Stimulated activated CD4-positive, alpha-beta T cell treated with anti-CD3 and anti-CD28 coated beads, Interleukin-12 subunit alpha, Interleukin-12 subunit beta, amount 100 ng/mL, for 48 hours (primary cell): ENCODE measurements around the gene MYOD1.

Source experiments
- DNase-seq, 3 donors: peaks; one replicate each; pipeline ENCODE4 v3.0.0-alpha.2; 2020; ENCODE audit warnings: low read depth in 2 of 3, low spot score in 1 of 3

Gene MYOD1

GRCh38 chr11:17700991-17701390 is 18.4 kb upstream of the MYOD1 start:
- no peak for DNase-seq

GRCh38 chr11:17702876-17703275 is 16.5 kb upstream of the MYOD1 start:
- DNase-seq = no peak

- DNase-seq = no peak
These were observed 15.4 kb upstream of the MYOD1 start for GRCh38 chr11:17703951-17704350.

GRCh38 chr11:17707830-17708229 is 11.5 kb upstream of the MYOD1 start:
- no peak for DNase-seq

GRCh38 chr11:17711836-17712235 is 7.5 kb upstream of the MYOD1 start:
- DNase-seq = no peak

- DNase-seq = no peak
These were observed 5.5 kb upstream of the MYOD1 start for GRCh38 chr11:17713851-17714250.

- DNase-seq = no peak
These were observed 5.0 kb upstream of the MYOD1 start for GRCh38 chr11:17714356-17714854.

- DNase-seq = no peak
These were observed 4.5 kb upstream of the MYOD1 start for GRCh38 chr11:17714870-17715269.

GRCh38 chr11:17716807-17717206 is 2.6 kb upstream of the MYOD1 start:
- no peak for DNase-seq

- DNase-seq = no peak
These were observed 1.4 kb upstream of the MYOD1 start for GRCh38 chr11:17718015-17718414.

- no peak for DNase-seq
These were observed 835 bp upstream of the MYOD1 start for GRCh38 chr11:17718510-17718962.

- no peak for DNase-seq
These were observed 796 bp downstream of the MYOD1 start for GRCh38 chr11:17719938-17720795.

- DNase-seq = no peak
These were observed 1.4 kb downstream of the MYOD1 start for GRCh38 chr11:17720796-17721171.

GRCh38 chr11:17721242-17721999 is 2.0 kb downstream of the MYOD1 start:
- no peak for DNase-seq

GRCh38 chr11:17722000-17722643 is 2.8 kb downstream of the MYOD1 start:
- no peak for DNase-seq

GRCh38 chr11:17724020-17724908 is 4.9 kb downstream of the MYOD1 start:
- DNase-seq = no peak

- no peak for DNase-seq
These were observed 5.8 kb downstream of the MYOD1 start for GRCh38 chr11:17725174-17725573.

GRCh38 chr11:17730137-17730536 is 10.8 kb downstream of the MYOD1 start:
- no peak for DNase-seq

- peak; percentile 56 to 69 (median 56) for DNase-seq
These were observed 11.5 kb downstream of the MYOD1 start for GRCh38 chr11:17730608-17731462.

- DNase-seq = no peak
These were observed 13.9 kb downstream of the MYOD1 start for GRCh38 chr11:17733261-17733660.
